Measurements from ENCODE around the gene FAM171A1.
A peak's percentile ranks its signal among the peaks of the same experiment; 100 is the strongest.
"Not testable (repeated sequence)": the region's sequence is repeated elsewhere in the genome, so short reads cannot be mapped to it uniquely, and the experiment has no call there.

FAM171A1 gene

GRCh38 chr10:15370856-15371701, at the start of gene FAM171A1:
FAM171A1 (minus strand) TSS chr10:15371289; CDS start chr10:15371052, 237 bp downstream.
- peak; percentile 9 for DNase-seq

- no peak for DNase-seq
Observed at GRCh38 chr10:15420858-15421257, 49.8 kb upstream of the FAM171A1 start.

- DNase-seq: no peak
Observed at GRCh38 chr10:15419279-15419874, 48.3 kb upstream of the FAM171A1 start.

- DNase-seq: no peak
Observed at GRCh38 chr10:15416034-15416433, 44.9 kb upstream of the FAM171A1 start.

- DNase-seq: no peak
Observed at GRCh38 chr10:15411010-15411409, 39.9 kb upstream of the FAM171A1 start.

GRCh38 chr10:15409350-15409749, 38.3 kb upstream of the FAM171A1 start:
- DNase-seq: not testable (repeated sequence)

GRCh38 chr10:15408557-15408956, 37.5 kb upstream of the FAM171A1 start:
- DNase-seq: no peak

GRCh38 chr10:15405319-15405718, 34.2 kb upstream of the FAM171A1 start:
- DNase-seq: no peak

- DNase-seq: no peak
Observed at GRCh38 chr10:15401382-15401781, 30.3 kb upstream of the FAM171A1 start.

- DNase-seq: not testable (repeated sequence)
Observed at GRCh38 chr10:15400461-15400860, 29.4 kb upstream of the FAM171A1 start.

- DNase-seq: no peak
Observed at GRCh38 chr10:15399060-15399661, 28.1 kb upstream of the FAM171A1 start.

- no peak for DNase-seq
Observed at GRCh38 chr10:15395935-15396334, 24.8 kb upstream of the FAM171A1 start.

- DNase-seq: no peak
Observed at GRCh38 chr10:15393139-15393825, 22.2 kb upstream of the FAM171A1 start.

- no peak for DNase-seq
Observed at GRCh38 chr10:15391491-15391890, 20.4 kb upstream of the FAM171A1 start.

GRCh38 chr10:15388172-15388571, 17.1 kb upstream of the FAM171A1 start:
- not testable (repeated sequence) for DNase-seq

GRCh38 chr10:15387021-15387420, 15.9 kb upstream of the FAM171A1 start:
- no peak for DNase-seq

GRCh38 chr10:15385552-15386455, 14.7 kb upstream of the FAM171A1 start:
- DNase-seq: no peak

- DNase-seq: no peak
Observed at GRCh38 chr10:15381420-15381819, 10.3 kb upstream of the FAM171A1 start.

GRCh38 chr10:15379078-15379477, 8.0 kb upstream of the FAM171A1 start:
- DNase-seq: no peak

GRCh38 chr10:15378569-15378968, 7.5 kb upstream of the FAM171A1 start:
- no peak for DNase-seq

GRCh38 chr10:15374566-15374965, 3.5 kb upstream of the FAM171A1 start:
- DNase-seq: no peak

GRCh38 chr10:15374156-15374555, 3.1 kb upstream of the FAM171A1 start:
- DNase-seq: no peak
